T-cell (primary cell): ENCODE measurements around the gene C1orf198. TPM values are rescaled to one million over a fixed set of nuclear protein-coding genes. Genes with fewer than 3 reads are reported as not detected.
A peak's percentile ranks its signal among the peaks of the same experiment; 100 is the strongest.

Experiments
- ATAC-seq, 4 experiments: fragments of 200-7000 bp in 3 of 4; fragments of 150-1000 bp in 1 of 4; cut with Tn5 transposase; replicated peaks in 1 of 4; 1 replicate in 3 of 4; 2 replicates in 1 of 4; pipeline ENCODE4 v1.10.0; 2021; ENCODE audit warnings: moderate library complexity in 3 of 4, mild to moderate bottlenecking in 2 of 4, moderate number of reproducible peaks in 1 of 4
- CTCF ChIA-PET, 2 donors: fragments of 300-600 bp; sonication (Branson Sonifier 250); formaldehyde crosslinking; loops; one replicate each; lab custom pipeline; 2022; ENCODE audit warnings: antibody characterized with exemption in 2 of 2; lab: Charles Lee
- POLR2A ChIA-PET, 2 donors: fragments of 300-600 bp; sonication (Branson Sonifier 250); formaldehyde crosslinking; loops; one replicate each; lab custom pipeline; 2022; ENCODE audit warnings: antibody characterized with exemption in 2 of 2; lab: Charles Lee
- DNase-seq, 35 experiments: peaks; one replicate each; pipeline versions ENCODE4 v3.0.0 to v3.0.0-alpha.2; 2013 to 2023
- H3K27ac ChIP-seq: one replicate; pipeline ENCODE4 v1.5.1; 2013; ENCODE audit warnings: low read length
- H3K27me3 ChIP-seq, 2 experiments: replicated peaks in 1 of 2; 1 replicate in 1 of 2; 2 replicates in 1 of 2; pipeline versions ENCODE4 v1.6.1 to v1.7.0; 2013; ENCODE audit warnings: low read length in 1 of 2, mixed read lengths in 1 of 2; ENCODE audit not compliant: control insufficient read depth in 2 of 2, insufficient read depth in 2 of 2; ENCODE audit errors: extremely low read depth in 1 of 2
- H3K36me3 ChIP-seq, 2 donors: 1 replicate in 1 of 2; 2 replicates in 1 of 2; pipeline versions ENCODE4 v1.6.1 to v1.7.0; 2013; ENCODE audit warnings: low read length in 1 of 2; ENCODE audit not compliant: control insufficient read depth in 2 of 2, insufficient read depth in 1 of 2; ENCODE audit errors: extremely low read depth in 1 of 2
- H3K4me1 ChIP-seq, 2 experiments: 1 replicate in 1 of 2; 2 replicates in 1 of 2; pipeline versions ENCODE4 v1.6.1 to v1.7.0; 2013; ENCODE audit warnings: low read length in 2 of 2, mixed read lengths in 1 of 2; ENCODE audit not compliant: insufficient read depth in 2 of 2, control insufficient read depth in 1 of 2; ENCODE audit errors: extremely low read depth in 1 of 2
- H3K4me3 ChIP-seq, 2 donors: 1 replicate in 1 of 2; 2 replicates in 1 of 2; pipeline versions ENCODE4 v1.5.1 to v1.7.0; 2013; ENCODE audit warnings: mild to moderate bottlenecking in 2 of 2, low read length in 1 of 2, moderate library complexity in 1 of 2; ENCODE audit not compliant: control insufficient read depth in 1 of 2; ENCODE audit errors: extremely low read depth in 1 of 2
- H3K9me3 ChIP-seq: 2 replicates; pipeline ENCODE4 v1.7.0; 2013
- H3K27ac Mint-ChIP-seq, 2 donors: one replicate each; pipeline ENCODE4 v1.8.0; 2020 to 2021; ENCODE audit warnings: mild to moderate bottlenecking in 2 of 2, mixed read lengths in 2 of 2
- H3K27me3 Mint-ChIP-seq, 2 donors: one replicate each; pipeline ENCODE4 v1.8.0; 2021 to 2022; ENCODE audit warnings: mixed read lengths in 2 of 2
- H3K36me3 Mint-ChIP-seq: one replicate; pipeline ENCODE4 v1.8.0; 2021; ENCODE audit warnings: mixed read lengths
- H3K4me1 Mint-ChIP-seq, 3 donors: one replicate each; pipeline ENCODE4 v1.8.0; 2020 to 2022; ENCODE audit warnings: mixed read lengths in 3 of 3, mild to moderate bottlenecking in 1 of 3
- H3K4me3 Mint-ChIP-seq, 3 donors: one replicate each; pipeline ENCODE4 v1.8.0; 2020 to 2022; ENCODE audit warnings: mild to moderate bottlenecking in 3 of 3, mixed read lengths in 3 of 3, moderate library complexity in 3 of 3
- H3K9me3 Mint-ChIP-seq, 3 donors: one replicate each; pipeline ENCODE4 v1.8.0; 2020 to 2022; ENCODE audit warnings: mixed read lengths in 3 of 3
- WGBS: methylation state at CpG from one replicate; pipeline ENCODE4 v1.1.5; 2013; ENCODE audit warnings: missing lambda C conversion rate; ENCODE audit not compliant: insufficient coverage; 5-methylcytosine and 5-hydroxymethylcytosine counted together
- total RNA-seq, 35 experiments: library from RNA in 6 of 35; stranded (reverse) in 6 of 35; fragments of 120-200 nt in 1 of 35; gene quantifications; one replicate each; pipeline versions ENCODE4 v1.2.1 to v1.2.4 and lab custom pipeline; 2013 to 2026

Gene C1orf198
- total RNA-seq, 5 donors from 2014 or later (not counting 1 experiment from before 2014, with no cell fraction given), result 3.6 to 5.9 (median 5.6) TPM

GRCh38 chr1:230866171-230867070 lies 1.9 kb downstream of the C1orf198 start:
- Histone ChIP-seq H3K27ac (no peak overlapping the region), H3K4me1 (peaks cover 5 to 14% of the 10 kb centered on the region in 2 experiments), H3K36me3 (no peaks in the 10 kb centered on the region), H3K4me3 (no peak overlapping the region), H3K27me3 (peaks cover 2 to 19% of the 10 kb centered on the region in 2 experiments), H3K9me3 (no peaks in the 10 kb centered on the region)
- ChIA-PET CTCF (no interaction called here), POLR2A (interaction anchor here in 1 of 2 donors (0.6 kb wide), 1 partner anchor 40 kb away, joined by 3 read pairs; no protein-coding TSS in a partner anchor)
- DNase-seq, result no peak
- H3K27me3 Mint-ChIP-seq, result peaks cover 11 to 18% of the 10 kb centered on the region in 2 donors
- no peak for ATAC-seq
- H3K4me1 Mint-ChIP-seq, result peaks cover 24 to 30% (median 29%) of the 10 kb centered on the region in 3 donors
- no peak overlapping the region for H3K27ac Mint-ChIP-seq
- peak overlapping the region; percentile 81 to 87 (median 86) for H3K4me3 Mint-ChIP-seq
- WGBS, result 90% methylated on average over 3 of the region's 9 CpGs
- H3K36me3 Mint-ChIP-seq, result no peaks in the 10 kb centered on the region
- H3K9me3 Mint-ChIP-seq, result no peaks in the 10 kb centered on the region

GRCh38 chr1:230865062-230865817 lies 3.1 kb downstream of the C1orf198 start:
- no peaks in the 10 kb centered on the region for H3K9me3 Mint-ChIP-seq
- ChIA-PET CTCF (no interaction called here), POLR2A (no interaction called here)
- H3K36me3 ChIP-seq, result no peaks in the 10 kb centered on the region
- H3K9me3 ChIP-seq, result no peaks in the 10 kb centered on the region
- H3K36me3 Mint-ChIP-seq, result no peaks in the 10 kb centered on the region
- peaks cover 5 to 14% of the 10 kb centered on the region in 2 experiments for H3K4me1 ChIP-seq
- no peak overlapping the region for H3K27ac ChIP-seq
- no peak overlapping the region for H3K27ac Mint-ChIP-seq
- peaks cover 0 to 13% of the 10 kb centered on the region in 2 experiments for H3K27me3 ChIP-seq
- no peak overlapping the region for H3K4me3 Mint-ChIP-seq
- no peak for DNase-seq
- H3K27me3 Mint-ChIP-seq, result peaks cover 8 to 14% of the 10 kb centered on the region in 2 donors
- ATAC-seq, result no peak
- peaks cover 24 to 30% (median 29%) of the 10 kb centered on the region in 3 donors for H3K4me1 Mint-ChIP-seq
- no peak overlapping the region for H3K4me3 ChIP-seq
- WGBS, result 81% methylated on average over 4 of the region's 8 CpGs

- no peak overlapping the region for H3K27ac ChIP-seq
- H3K36me3 ChIP-seq, result no peaks in the 10 kb centered on the region
- Mint-ChIP-seq H3K4me3 (no peak overlapping the region), H3K27me3 (peaks cover 6 to 8% of the 10 kb centered on the region in 2 donors), H3K4me1 (peaks cover 23 to 29% (median 28%) of the 10 kb centered on the region in 3 donors), H3K9me3 (no peaks in the 10 kb centered on the region), H3K36me3 (no peaks in the 10 kb centered on the region), H3K27ac (no peak overlapping the region)
- 95% methylated on average over 4 of the region's 9 CpGs for WGBS
- peaks cover 5 to 14% of the 10 kb centered on the region in 2 experiments for H3K4me1 ChIP-seq
- no peak overlapping the region for H3K4me3 ChIP-seq
- H3K27me3 ChIP-seq, result peaks cover 0 to 11% of the 10 kb centered on the region in 2 experiments
- ChIA-PET POLR2A (no interaction called here), CTCF (no interaction called here)
- ATAC-seq, result no peak
- no peaks in the 10 kb centered on the region for H3K9me3 ChIP-seq
- no peak for DNase-seq
Measured at GRCh38 chr1:230864441-230864840, 3.9 kb downstream of the C1orf198 start.

DNA sequence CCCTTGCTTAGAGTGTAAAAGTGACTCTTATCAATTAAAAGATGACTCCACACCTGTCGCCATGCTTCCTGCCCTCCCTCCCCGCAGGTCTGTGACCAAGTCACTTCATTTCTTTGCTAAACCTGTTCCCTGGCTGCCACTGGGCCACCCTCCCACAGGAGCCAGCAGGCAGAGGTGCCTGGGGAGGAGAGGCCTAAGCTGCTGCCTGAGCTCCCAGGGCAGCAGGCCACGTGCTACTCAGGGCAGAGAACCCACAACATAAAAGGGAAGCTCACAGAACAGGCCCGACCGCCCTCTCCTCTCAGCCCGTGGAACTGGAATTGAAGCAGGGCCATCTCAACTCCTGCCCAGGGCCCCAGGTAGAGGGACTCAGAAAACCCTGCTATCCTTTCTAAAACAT lies 4.9 kb downstream of the C1orf198 start:
- Mint-ChIP-seq H3K36me3 (no peaks in the 10 kb centered on the region), H3K9me3 (no peaks in the 10 kb centered on the region), H3K4me3 (no peak overlapping the region), H3K27me3 (peaks cover 4% of the 10 kb centered on the region in 2 donors), H3K27ac (no peak overlapping the region), H3K4me1 (peaks cover 21 to 29% (median 25%) of the 10 kb centered on the region in 3 donors)
- Histone ChIP-seq H3K4me1 (peaks cover 5 to 7% of the 10 kb centered on the region in 2 experiments), H3K27me3 (peaks cover 0 to 4% of the 10 kb centered on the region in 2 experiments), H3K4me3 (no peak overlapping the region), H3K36me3 (no peaks in the 10 kb centered on the region), H3K27ac (no peak overlapping the region), H3K9me3 (no peaks in the 10 kb centered on the region)
- ChIA-PET CTCF (no interaction called here), POLR2A (no interaction called here)
- WGBS, result 58% methylated on average over 6 of the region's 6 CpGs
- DNase-seq, result no peak
- no peak for ATAC-seq

DNA sequence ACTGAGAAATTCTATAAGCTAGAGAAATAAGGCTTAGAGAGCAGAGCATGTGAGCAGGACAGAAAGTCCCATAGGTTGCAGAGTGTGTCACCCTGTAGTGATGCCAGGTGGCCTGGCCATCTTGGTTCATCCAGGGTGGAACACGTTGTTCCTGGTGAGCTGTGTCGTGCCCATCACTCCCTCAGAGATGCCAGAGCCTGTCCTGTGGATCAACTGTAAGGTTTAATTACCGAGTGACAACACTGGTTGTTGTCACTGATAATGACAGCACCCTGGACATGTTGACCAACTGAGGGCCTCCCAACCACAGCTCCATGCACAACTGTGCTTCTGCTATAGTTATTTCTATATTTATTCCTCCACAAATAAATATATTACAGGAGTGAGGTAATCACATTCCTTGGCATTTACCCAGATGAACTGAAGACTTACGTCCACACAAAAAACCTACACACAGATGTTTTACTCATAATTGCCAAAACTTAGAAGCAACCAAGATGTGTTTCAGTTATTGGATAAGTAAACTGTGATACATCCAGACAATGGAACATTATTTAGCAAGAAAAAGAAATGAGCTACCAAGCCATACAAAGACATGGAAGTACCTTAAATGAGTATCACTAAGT lies 6.2 kb downstream of the C1orf198 start:
- CTCF ChIA-PET, result no interaction called here
- H3K27me3 ChIP-seq, result no peaks in the 10 kb centered on the region
- 90% methylated on average over 2 of the region's 4 CpGs for WGBS
- peaks cover 0 to 4% of the 10 kb centered on the region in 2 donors for H3K27me3 Mint-ChIP-seq
- no peak overlapping the region for H3K27ac ChIP-seq
- POLR2A ChIA-PET, result no interaction called here
- no peaks in the 10 kb centered on the region for H3K36me3 Mint-ChIP-seq
- DNase-seq, result no peak
- H3K27ac Mint-ChIP-seq, result no peak overlapping the region
- H3K36me3 ChIP-seq, result no peaks in the 10 kb centered on the region
- H3K4me3 Mint-ChIP-seq, result no peak overlapping the region
- H3K4me1 ChIP-seq, result no peaks in the 10 kb centered on the region
- peaks cover 15 to 22% (median 19%) of the 10 kb centered on the region in 3 donors for H3K4me1 Mint-ChIP-seq
- no peaks in the 10 kb centered on the region for H3K9me3 ChIP-seq
- no peaks in the 10 kb centered on the region for H3K9me3 Mint-ChIP-seq
- no peak overlapping the region for H3K4me3 ChIP-seq
- ATAC-seq, result no peak

DNA sequence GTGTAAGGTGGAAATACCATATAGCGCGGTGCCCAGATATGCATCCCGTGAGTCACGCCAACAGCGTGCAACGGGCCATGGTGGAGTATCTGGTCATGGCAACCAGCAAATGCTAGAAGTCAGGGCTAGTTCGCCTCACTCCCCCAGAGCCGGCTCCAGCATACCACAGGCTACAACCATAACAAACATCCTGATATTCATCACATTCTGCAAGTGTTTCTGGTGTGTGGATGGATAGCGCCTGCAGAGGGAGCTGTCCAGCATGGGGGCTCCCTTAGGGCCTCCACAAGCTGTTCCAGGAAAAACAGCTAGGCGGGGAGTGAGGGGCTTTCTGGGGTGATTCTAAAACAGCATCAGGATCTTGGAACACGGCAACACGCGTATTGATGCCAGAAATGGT lies 6.8 kb downstream of the C1orf198 start:
- H3K9me3 ChIP-seq, result no peaks in the 10 kb centered on the region
- DNase-seq (no peak), ATAC-seq (no peak)
- H3K9me3 Mint-ChIP-seq, result no peaks in the 10 kb centered on the region
- 100% methylated on average over 5 of the region's 13 CpGs for WGBS
- H3K27me3 Mint-ChIP-seq, result peaks cover 0 to 1% of the 10 kb centered on the region in 2 donors
- no peak overlapping the region for H3K4me3 Mint-ChIP-seq
- no peaks in the 10 kb centered on the region for H3K27me3 ChIP-seq
- no peaks in the 10 kb centered on the region for H3K36me3 Mint-ChIP-seq
- H3K36me3 ChIP-seq, result no peaks in the 10 kb centered on the region
- ChIA-PET POLR2A (no interaction called here), CTCF (no interaction called here)
- no peak overlapping the region for H3K4me3 ChIP-seq
- no peak overlapping the region for H3K27ac Mint-ChIP-seq
- no peak overlapping the region for H3K27ac ChIP-seq
- no peaks in the 10 kb centered on the region for H3K4me1 ChIP-seq
- H3K4me1 Mint-ChIP-seq, result peaks cover 9 to 16% (median 13%) of the 10 kb centered on the region in 3 donors
